ENCODE data around the gene ADCY9.

- TF ChIP-seq, protein P1, sequence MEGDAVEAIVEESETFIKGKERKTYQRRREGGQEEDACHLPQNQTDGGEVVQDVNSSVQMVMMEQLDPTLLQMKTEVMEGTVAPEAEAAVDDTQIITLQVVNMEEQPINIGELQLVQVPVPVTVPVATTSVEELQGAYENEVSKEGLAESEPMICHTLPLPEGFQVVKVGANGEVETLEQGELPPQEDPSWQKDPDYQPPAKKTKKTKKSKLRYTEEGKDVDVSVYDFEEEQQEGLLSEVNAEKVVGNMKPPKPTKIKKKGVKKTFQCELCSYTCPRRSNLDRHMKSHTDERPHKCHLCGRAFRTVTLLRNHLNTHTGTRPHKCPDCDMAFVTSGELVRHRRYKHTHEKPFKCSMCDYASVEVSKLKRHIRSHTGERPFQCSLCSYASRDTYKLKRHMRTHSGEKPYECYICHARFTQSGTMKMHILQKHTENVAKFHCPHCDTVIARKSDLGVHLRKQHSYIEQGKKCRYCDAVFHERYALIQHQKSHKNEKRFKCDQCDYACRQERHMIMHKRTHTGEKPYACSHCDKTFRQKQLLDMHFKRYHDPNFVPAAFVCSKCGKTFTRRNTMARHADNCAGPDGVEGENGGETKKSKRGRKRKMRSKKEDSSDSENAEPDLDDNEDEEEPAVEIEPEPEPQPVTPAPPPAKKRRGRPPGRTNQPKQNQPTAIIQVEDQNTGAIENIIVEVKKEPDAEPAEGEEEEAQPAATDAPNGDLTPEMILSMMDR (IDR thresholded peaks at IDR 0.05), result no peak
- TF ChIP-seq POLR2A (IDR thresholded peaks at IDR 0.05) (no peak), POLR2AphosphoS5 (IDR thresholded peaks at IDR 0.05) (no peak)
These were observed 58.8 kb downstream of the ADCY9 start for GRCh38 chr16:4057439-4057877.
